Panc1 (cell line): ENCODE data around the gene EID2. TPM values are rescaled to one million over a fixed set of nuclear protein-coding genes. Genes with fewer than 3 reads are reported as not detected.
A peak's percentile ranks its signal among the peaks of the same experiment; 100 is the strongest.

Experiments
- ATAC-seq: fragments of 200-7000 bp; cut with Tn5 transposase; 2 replicates; pipeline ENCODE4 v1.9.1; 2020; ENCODE audit warnings: mild to moderate bottlenecking, moderate library complexity
- BruUV-seq: library from RNA; stranded (reverse); fragments of 400-500 nt; replicated peaks from 2 replicates; lab custom pipeline; 2021; lab: Mats Ljungman, UMichigan
- CTCF ChIA-PET: fragments of 300-600 bp; sonication (Branson Sonifier 250); formaldehyde crosslinking; loops from one replicate; lab custom pipeline; 2022; ENCODE audit warnings: antibody characterized with exemption; lab: Charles Lee
- POLR2A ChIA-PET: fragments of 300-600 bp; sonication (Branson Sonifier 250); formaldehyde crosslinking; loops from one replicate; lab custom pipeline; 2022; ENCODE audit warnings: antibody characterized with exemption; lab: Charles Lee
- DNase-seq: peaks from one replicate; pipeline ENCODE4 v3.0.0-alpha.2; 2010; ENCODE audit warnings: low read depth, low spot score
- H3K27ac ChIP-seq: 2 replicates; pipeline ENCODE4 v1.5.1; 2011; ENCODE audit warnings: mild to moderate bottlenecking, low read length, inconsistent platforms
- H3K27me3 ChIP-seq: fragments of 200-500 bp; sonication (Bioruptor generic); 2 replicates; pipeline ENCODE4 v1.6.0; 2014; ENCODE audit warnings: low read length, inconsistent platforms; ENCODE audit not compliant: control insufficient read depth, insufficient read depth
- H3K36me3 ChIP-seq: fragments of 200-500 bp; sonication (Bioruptor generic); 2 replicates; pipeline ENCODE4 v1.5.1; 2014; ENCODE audit warnings: inconsistent platforms, mild to moderate bottlenecking, low read length, moderate library complexity; ENCODE audit not compliant: control insufficient read depth, insufficient read depth
- H3K4me1 ChIP-seq: 2 replicates; pipeline ENCODE4 v1.5.1; 2011; ENCODE audit warnings: inconsistent platforms, mild to moderate bottlenecking, low read length, moderate library complexity; ENCODE audit not compliant: control insufficient read depth, insufficient read depth
- H3K4me3 ChIP-seq, 2 experiments: 2 replicates each; pipeline ENCODE4 v1.5.1; 2011 to 2012; ENCODE audit warnings: low read depth in 2 of 2, low read length in 2 of 2, mild to moderate bottlenecking in 2 of 2, inconsistent platforms in 1 of 2, moderate library complexity in 1 of 2
- H3K9me3 ChIP-seq: fragments of 200-500 bp; sonication (Bioruptor generic); 2 replicates; pipeline ENCODE4 v1.5.1; 2014; ENCODE audit warnings: low read depth, mild to moderate bottlenecking, inconsistent platforms, low read length, moderate library complexity; ENCODE audit not compliant: control insufficient read depth, insufficient read depth
- POLR2AphosphoS5 ChIP-seq: IDR thresholded peaks from 2 replicates; pipeline ENCODE4 v1.6.1; 2012; ENCODE audit warnings: mild to moderate bottlenecking, low read depth, low read length, moderate library complexity
- SIN3A ChIP-seq: IDR thresholded peaks from 2 replicates; pipeline ENCODE4 v1.6.1; 2012; ENCODE audit warnings: low read depth, mild to moderate bottlenecking, low read length, moderate library complexity, borderline replicate concordance; ENCODE audit not compliant: insufficient read depth
- TCF7L2 ChIP-seq: IDR thresholded peaks from 2 replicates; pipeline ENCODE4 v1.6.1; 2011; ENCODE audit warnings: mild to moderate bottlenecking, low read depth, low read length, inconsistent platforms
- in situ Hi-C: cut with HindIII; loops from 2 replicates; pipeline ENCODE4 v1.10.0; 2016; ENCODE audit warnings: low sequenced_read_pairs, low pct_unique_long_range_greater_than_20kb
- intact Hi-C: fragments of 100-400 bp; cut with micrococcal nuclease; formaldehyde crosslinking; loops from one replicate; pipeline ENCODE4 v1.10.0; 2022; ENCODE audit not compliant: unreplicated experiment
- total RNA-seq: library from RNA; stranded (reverse); gene quantifications from one replicate; pipeline ENCODE4 v1.2.1, GENCODE V29; 2021; ENCODE audit not compliant: unreplicated experiment
- TF ChIP-seq, protein P1 (sequence below), 2 experiments: IDR thresholded peaks; 2 replicates each; pipeline ENCODE4 v1.6.1; 2011 to 2012; ENCODE audit warnings: low read depth in 2 of 2, control low read depth in 1 of 2, low read length in 1 of 2, mild to moderate bottlenecking in 1 of 2, moderate library complexity in 1 of 2; ENCODE audit not compliant: insufficient read depth in 1 of 2
- TF ChIP-seq, protein P2 (sequence below): fragments of 450-650 bp; IDR thresholded peaks from 2 replicates; pipeline ENCODE4 v1.5.1; 2017; ENCODE audit warnings: mild to moderate bottlenecking

Gene EID2
- total RNA-seq, 1 experiment from 2014 or later: 163 TPM

DNA sequence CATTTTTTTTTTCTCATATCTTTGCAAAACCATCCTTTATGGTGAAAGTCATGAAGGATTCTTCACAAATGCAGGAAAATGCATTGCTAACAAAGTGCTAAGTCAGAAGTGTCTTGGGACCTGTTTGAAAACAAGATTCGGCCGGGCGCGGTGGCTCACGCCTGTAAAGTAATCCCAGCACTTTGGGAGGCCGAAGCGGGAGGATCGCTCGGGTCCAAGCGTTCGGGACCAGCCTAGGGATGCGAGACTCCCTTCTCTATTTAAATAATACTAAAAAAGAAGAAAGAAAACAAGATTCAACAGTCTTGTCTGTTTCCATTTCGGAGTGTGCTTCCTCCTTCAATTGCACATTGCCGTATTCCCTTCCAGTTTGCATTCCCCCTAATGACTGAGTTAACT lies 8.1 kb downstream of the EID2 start:
- H3K27ac ChIP-seq: peak overlapping the region; percentile 80
- peak; percentile 1 for ATAC-seq
- intact Hi-C loops: loop anchor here (1.0 to 2.0 kb wide), 3 partner anchors 33 to 92 kb away; partner anchors contain the start of gene DLL3

DNA sequence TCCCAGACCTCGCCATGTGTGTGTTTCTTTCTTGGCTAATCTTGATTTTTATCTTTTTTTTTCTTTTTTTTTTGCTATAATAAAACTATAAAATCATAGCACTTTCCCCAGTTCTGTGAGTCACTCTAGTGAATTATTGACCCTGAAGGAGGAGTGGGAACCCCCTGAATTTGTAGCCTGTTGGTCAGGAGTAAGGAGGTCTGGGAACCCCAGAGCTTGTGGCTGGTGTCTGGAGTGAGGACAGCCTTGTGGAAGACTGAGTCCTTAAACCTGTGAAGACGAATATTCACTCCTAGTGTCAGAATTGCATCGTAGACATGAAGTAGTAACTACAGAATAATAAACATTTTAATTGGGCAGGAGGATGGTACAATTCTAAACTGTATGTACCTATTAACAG lies 14.8 kb downstream of the EID2 start:
- H3K36me3 ChIP-seq: no peaks in the 10 kb centered on the region
- H3K4me1 ChIP-seq: peaks cover 3% of the 10 kb centered on the region; the same call in 1 of the 2 replicates
- H3K4me3 ChIP-seq: no peak overlapping the region
- BruUV-seq: no TSS peak
- ATAC-seq (no peak), DNase-seq (no peak)
- in situ Hi-C loops (no loop called here), intact Hi-C loops (no loop called here)
- H3K27ac ChIP-seq: no peak overlapping the region
- POLR2A ChIA-PET: interaction anchor here (0.6 to 11.8 kb wide), 10 partner anchors 16 to 336 kb away, joined by 3 to 196 read pairs (median 4); partner anchors contain the start of genes DYRK1B, MED29 and RPS16
- TF ChIP-seq TCF7L2: no peak
- no peak for TF ChIP-seq SIN3A
- TF ChIP-seq, protein P1, sequence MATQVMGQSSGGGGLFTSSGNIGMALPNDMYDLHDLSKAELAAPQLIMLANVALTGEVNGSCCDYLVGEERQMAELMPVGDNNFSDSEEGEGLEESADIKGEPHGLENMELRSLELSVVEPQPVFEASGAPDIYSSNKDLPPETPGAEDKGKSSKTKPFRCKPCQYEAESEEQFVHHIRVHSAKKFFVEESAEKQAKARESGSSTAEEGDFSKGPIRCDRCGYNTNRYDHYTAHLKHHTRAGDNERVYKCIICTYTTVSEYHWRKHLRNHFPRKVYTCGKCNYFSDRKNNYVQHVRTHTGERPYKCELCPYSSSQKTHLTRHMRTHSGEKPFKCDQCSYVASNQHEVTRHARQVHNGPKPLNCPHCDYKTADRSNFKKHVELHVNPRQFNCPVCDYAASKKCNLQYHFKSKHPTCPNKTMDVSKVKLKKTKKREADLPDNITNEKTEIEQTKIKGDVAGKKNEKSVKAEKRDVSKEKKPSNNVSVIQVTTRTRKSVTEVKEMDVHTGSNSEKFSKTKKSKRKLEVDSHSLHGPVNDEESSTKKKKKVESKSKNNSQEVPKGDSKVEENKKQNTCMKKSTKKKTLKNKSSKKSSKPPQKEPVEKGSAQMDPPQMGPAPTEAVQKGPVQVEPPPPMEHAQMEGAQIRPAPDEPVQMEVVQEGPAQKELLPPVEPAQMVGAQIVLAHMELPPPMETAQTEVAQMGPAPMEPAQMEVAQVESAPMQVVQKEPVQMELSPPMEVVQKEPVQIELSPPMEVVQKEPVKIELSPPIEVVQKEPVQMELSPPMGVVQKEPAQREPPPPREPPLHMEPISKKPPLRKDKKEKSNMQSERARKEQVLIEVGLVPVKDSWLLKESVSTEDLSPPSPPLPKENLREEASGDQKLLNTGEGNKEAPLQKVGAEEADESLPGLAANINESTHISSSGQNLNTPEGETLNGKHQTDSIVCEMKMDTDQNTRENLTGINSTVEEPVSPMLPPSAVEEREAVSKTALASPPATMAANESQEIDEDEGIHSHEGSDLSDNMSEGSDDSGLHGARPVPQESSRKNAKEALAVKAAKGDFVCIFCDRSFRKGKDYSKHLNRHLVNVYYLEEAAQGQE (IDR thresholded peaks at IDR 0.05; ENCODE audit: insufficient read depth in 1 of 2, low read depth in 2 of 2, low read length in 1 of 2): no peak
- H3K27me3 ChIP-seq: no peaks in the 10 kb centered on the region
- CTCF ChIA-PET: interaction anchor here (0.6 to 2.4 kb wide), 16 partner anchors 8 to 615 kb away, joined by 3 to 15 read pairs (median 6); partner anchors contain the start of genes EID2 and SELENOV
- no peaks in the 10 kb centered on the region for H3K9me3 ChIP-seq

More for the DNA sequence above, 8.1 kb downstream of the EID2 start:
- no peak for TF ChIP-seq TCF7L2
- no peak for TF ChIP-seq POLR2AphosphoS5
- TF ChIP-seq, protein P1 (IDR thresholded peaks at IDR 0.05; ENCODE audit: insufficient read depth in 1 of 2, low read depth in 2 of 2, low read length in 1 of 2): no peak
- no peak for TF ChIP-seq SIN3A
- TF ChIP-seq, protein P2, sequence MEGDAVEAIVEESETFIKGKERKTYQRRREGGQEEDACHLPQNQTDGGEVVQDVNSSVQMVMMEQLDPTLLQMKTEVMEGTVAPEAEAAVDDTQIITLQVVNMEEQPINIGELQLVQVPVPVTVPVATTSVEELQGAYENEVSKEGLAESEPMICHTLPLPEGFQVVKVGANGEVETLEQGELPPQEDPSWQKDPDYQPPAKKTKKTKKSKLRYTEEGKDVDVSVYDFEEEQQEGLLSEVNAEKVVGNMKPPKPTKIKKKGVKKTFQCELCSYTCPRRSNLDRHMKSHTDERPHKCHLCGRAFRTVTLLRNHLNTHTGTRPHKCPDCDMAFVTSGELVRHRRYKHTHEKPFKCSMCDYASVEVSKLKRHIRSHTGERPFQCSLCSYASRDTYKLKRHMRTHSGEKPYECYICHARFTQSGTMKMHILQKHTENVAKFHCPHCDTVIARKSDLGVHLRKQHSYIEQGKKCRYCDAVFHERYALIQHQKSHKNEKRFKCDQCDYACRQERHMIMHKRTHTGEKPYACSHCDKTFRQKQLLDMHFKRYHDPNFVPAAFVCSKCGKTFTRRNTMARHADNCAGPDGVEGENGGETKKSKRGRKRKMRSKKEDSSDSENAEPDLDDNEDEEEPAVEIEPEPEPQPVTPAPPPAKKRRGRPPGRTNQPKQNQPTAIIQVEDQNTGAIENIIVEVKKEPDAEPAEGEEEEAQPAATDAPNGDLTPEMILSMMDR: no peak
- in situ Hi-C loops: no loop called here
- Histone ChIP-seq H3K9me3 (no peaks in the 10 kb centered on the region), H3K4me3 (peak overlapping the region; percentile 35 to 56), H3K4me1 (peaks cover 25% of the 10 kb centered on the region), H3K36me3 (no peaks in the 10 kb centered on the region), H3K27me3 (no peaks in the 10 kb centered on the region)
- POLR2A ChIA-PET: interaction anchor here (0.5 to 11.8 kb wide), 23 partner anchors 13 to 671 kb away, joined by 3 to 196 read pairs (median 5); partner anchors contain the start of genes DLL3, RPS16, SELENOV and SUPT5H
- no TSS peak for BruUV-seq
- CTCF ChIA-PET: interaction anchor here (0.8 to 6.8 kb wide), 31 partner anchors 11 to 366 kb away, joined by 3 to 193 read pairs (median 10); partner anchors contain the start of genes DLL3, DYRK1B, RPS16 and SUPT5H
- no peak for DNase-seq
